ENCODE results near the gene ATP8A2. TPM values are rescaled to one million over a fixed set of nuclear protein-coding genes. Genes with fewer than 3 reads are reported as not detected.

ATP8A2 gene
- total and polyA plus RNA-seq, 2 of the 8 experiments (the other 6 are each of a cell fraction or from before 2014, with no cell fraction given): 2.4 to 8.3 TPM

- Histone ChIP-seq H2AFZ (ENCODE audit: low read length) (no peak overlapping the region), H3K79me2 (ENCODE audit: control insufficient read depth in 1 of 2, insufficient read depth in 2 of 2, low read length in 2 of 2) (no peaks in the 10 kb centered on the region), H2BK20ac (ENCODE audit: low read length) (no peak overlapping the region), H3K4me3 (ENCODE audit: extremely low read depth in 1 of 4, insufficient read depth in 2 of 4, low read depth in 3 of 4, low read length in 4 of 4) (no peak overlapping the region), H3K18ac (ENCODE audit: extremely low read depth, low read length) (no peak overlapping the region), H4K91ac (replicated peaks; ENCODE audit: insufficient read length, low read length) (no peak overlapping the region), H3K9me3 (ENCODE audit: insufficient read depth in 2 of 2, low read depth in 1 of 2, low read length in 1 of 2) (no peaks in the 10 kb centered on the region), H2BK120ac (replicated peaks; ENCODE audit: low read depth, low read length) (no peak overlapping the region), H4K20me1 (replicated peaks in 1 of 2; ENCODE audit: control insufficient read depth in 1 of 2, insufficient read depth in 2 of 2, low read length in 2 of 2) (no peaks in the 10 kb centered on the region), H3K79me1 (ENCODE audit: low read depth, low read length) (no peaks in the 10 kb centered on the region), H3K9ac (replicated peaks in 1 of 4; ENCODE audit: extremely low read depth in 1 of 4, low read depth in 3 of 4, low read length in 3 of 4) (no peak overlapping the region), H3K14ac (ENCODE audit: insufficient read length) (no peak overlapping the region), H3K4ac (replicated peaks; ENCODE audit: insufficient read length, low read depth, low read length) (no peak overlapping the region), H3K27me3 (replicated peaks in 1 of 4; ENCODE audit: control insufficient read depth in 3 of 4, extremely low read depth in 1 of 4, insufficient read depth in 3 of 4, low read length in 3 of 4) (peaks cover 0 to under 1% (median 0%) of the 10 kb centered on the region in 4 experiments; a peak in 1 of 7 replicates), H2BK5ac (ENCODE audit: low read depth, low read length) (no peak overlapping the region), H3K36me3 (ENCODE audit: control insufficient read depth in 2 of 4, insufficient read depth in 4 of 4, low read length in 3 of 4) (no peaks in the 10 kb centered on the region), H2AK5ac (ENCODE audit: low read depth, low read length) (no peak overlapping the region), H3K27ac (ENCODE audit: low read depth, low read length) (no peak overlapping the region), H2BK15ac (ENCODE audit: low read length) (no peak overlapping the region), H3K4me2 (ENCODE audit: insufficient read depth in 1 of 2, low read depth in 2 of 2, low read length in 2 of 2) (no peak overlapping the region), H3K23me2 (ENCODE audit: low read depth, low read length) (no peaks in the 10 kb centered on the region), H3K23ac (ENCODE audit: insufficient read length) (no peak overlapping the region), H2BK12ac (ENCODE audit: low read depth, low read length) (no peak overlapping the region), H4K5ac (ENCODE audit: insufficient read length, low read depth, low read length) (no peak overlapping the region), H3K56ac (replicated peaks; ENCODE audit: insufficient read length, low read depth, low read length) (no peak overlapping the region), H3K4me1 (replicated peaks in 1 of 4; ENCODE audit: control insufficient read depth in 3 of 4, insufficient read depth in 4 of 4, low read length in 3 of 4) (no peaks in the 10 kb centered on the region), H4K8ac (ENCODE audit: extremely low read depth, insufficient read depth, low read length) (no peak overlapping the region)
- FAIRE-seq (no peak), DNase-seq (ENCODE audit: low read depth in 1 of 2, low spot score in 2 of 2) (no peak)
- 93% methylated on average over 32 of the region's 32 CpGs; no CpG with 5 or more reads in 1 of the 2 experiments for WGBS, 2 experiments (ENCODE audit: extremely low coverage in 1 of 2, insufficient coverage in 1 of 2, insufficient read length in 1 of 2, insufficient replicate concordance in 2 of 2, low coverage in 1 of 2, low lambda C conversion rate in 2 of 2, missing lambda C conversion rate in 1 of 2)
- POLR2A ChIA-PET (ENCODE audit: partially characterized antibody): interaction anchor here (1.0 kb wide), 1 partner anchor 27 kb away, joined by 3 read pairs; no protein-coding TSS in a partner anchor
- CTCF ChIA-PET (ENCODE audit: partially characterized antibody): interaction anchor here (0.6 kb wide), 1 partner anchor 902 kb away, joined by 3 read pairs; no protein-coding TSS in a partner anchor
- no peak for TF ChIP-seq CHD1 (IDR thresholded peaks at IDR 0.05; ENCODE audit: low read depth, low read length)
- TF ChIP-seq EP300 (IDR thresholded peaks at IDR 0.05; ENCODE audit: borderline replicate concordance in 1 of 2, low read depth in 2 of 2, low read length in 2 of 2): no peak
- TF ChIP-seq SIX5 (IDR thresholded peaks at IDR 0.05; ENCODE audit: low read depth, low read length): no peak
- no peak for TF ChIP-seq SIRT6 (IDR thresholded peaks at IDR 0.05; ENCODE audit: low read length)
- no peak for TF ChIP-seq TAF1 (IDR thresholded peaks at IDR 0.05; ENCODE audit: low read depth, low read length)
- no peak for TF ChIP-seq GTF2F1 (IDR thresholded peaks at IDR 0.05; ENCODE audit: borderline replicate concordance, low read depth, low read length)
- no peak for TF ChIP-seq JUN (IDR thresholded peaks at IDR 0.05; ENCODE audit: low read depth, low read length)
- TF ChIP-seq GABPA (IDR thresholded peaks at IDR 0.05; ENCODE audit: borderline replicate concordance, insufficient read depth, low read length): no peak
- TF ChIP-seq NRF1 (IDR thresholded peaks at IDR 0.05; ENCODE audit: low read depth, low read length): no peak
- TF ChIP-seq CEBPB (IDR thresholded peaks at IDR 0.05; ENCODE audit: low read depth, low read length): no peak
- TF ChIP-seq TCF12 (IDR thresholded peaks at IDR 0.05; ENCODE audit: low read depth, low read length): no peak
- no peak for TF ChIP-seq SRF (IDR thresholded peaks at IDR 0.05; ENCODE audit: low read depth, low read length)
- no peak for TF ChIP-seq CREB1 (IDR thresholded peaks at IDR 0.05)
Observed at GRCh38 chr13:25365720-25366235, 6.0 kb upstream of the ATP8A2 start.

Measured in H1 (cell line).